DOHH2 (cell line): Measurements from ENCODE around the gene CPA2.

Experiments
- CTCF ChIP-seq: fragments of 200-600 bp; sonication (generic); IDR thresholded peaks from one replicate; pipeline ENCODE4 v1.5.1; 2014; ENCODE audit warnings: antibody characterized with exemption, mild to moderate bottlenecking, low read depth, low read length; ENCODE audit not compliant: poor library complexity, severe bottlenecking
- EZH2phosphoT487 ChIP-seq: fragments of 200-600 bp; sonication (generic); IDR thresholded peaks from 2 replicates; pipeline ENCODE4 v1.6.1; 2017; ENCODE audit warnings: borderline replicate concordance, mild to moderate bottlenecking, antibody characterized with exemption, low read length, moderate library complexity, mixed read lengths

- no peak for TF ChIP-seq CTCF
- TF ChIP-seq EZH2phosphoT487 = no peak
Observed at GRCh38 chr7:130288829-130289228, 22.2 kb downstream of the CPA2 start.
